ENCODE measurements around the gene ALDH5A1.

The ALDH5A1 gene

GRCh38 chr6:24464253-24465038, 30.3 kb upstream of the ALDH5A1 start:
- no peak overlapping the region for H3K18ac ChIP-seq (ENCODE audit: low read length)
- no CpG with 5 or more reads among the region's 11 CpGs for WGBS, 2 donors (ENCODE audit: extremely low coverage in 2 of 2, insufficient read length in 2 of 2, insufficient replicate concordance in 1 of 2)
- no peak overlapping the region for H3K14ac ChIP-seq (ENCODE audit: low read length)
- peaks cover 0 to 5% of the 10 kb centered on the region in 2 donors for H3K36me3 ChIP-seq (replicated peaks in 1 of 2; ENCODE audit: control insufficient read depth in 2 of 2, insufficient read depth in 2 of 2, low read length in 2 of 2)
- H2AFZ ChIP-seq (ENCODE audit: low read length) = no peak overlapping the region
- no peak overlapping the region for H2BK5ac ChIP-seq (ENCODE audit: low read length)
- no peak overlapping the region for H4K91ac ChIP-seq (ENCODE audit: low read depth, low read length, poor library complexity)
- H2BK120ac ChIP-seq (ENCODE audit: low read depth, low read length) = no peak overlapping the region
- H3K9me3 ChIP-seq (replicated peaks in 1 of 2; ENCODE audit: control insufficient read depth in 2 of 2, insufficient read depth in 1 of 2, low read depth in 1 of 2, low read length in 2 of 2) = no peaks in the 10 kb centered on the region
- H3K27ac ChIP-seq (replicated peaks; ENCODE audit: low read length) = no peak overlapping the region
- H3K4me3 ChIP-seq (ENCODE audit: low read length in 2 of 2) = no peak overlapping the region
- H3K4ac ChIP-seq (ENCODE audit: low read length) = no peak overlapping the region
- no peak overlapping the region for H3K4me2 ChIP-seq (ENCODE audit: insufficient read depth, low read length, poor library complexity, severe bottlenecking)
- no peaks in the 10 kb centered on the region for H3K4me1 ChIP-seq (ENCODE audit: control insufficient read depth in 2 of 2, insufficient read depth in 1 of 2, low read depth in 1 of 2, low read length in 2 of 2)
- no peak overlapping the region for H2BK12ac ChIP-seq (ENCODE audit: low read length)
- no peaks in the 10 kb centered on the region for H3K27me3 ChIP-seq (ENCODE audit: control insufficient read depth in 3 of 3, insufficient read depth in 3 of 3, low read depth in 1 of 3, low read length in 3 of 3)
- no peak overlapping the region for H2AK5ac ChIP-seq (ENCODE audit: low read depth, low read length)
- H4K8ac ChIP-seq (ENCODE audit: low read depth, low read length) = no peak overlapping the region
- no peak overlapping the region for H2BK15ac ChIP-seq (ENCODE audit: low read length)
- no peaks in the 10 kb centered on the region for H3K79me1 ChIP-seq (ENCODE audit: low read depth, low read length)
- no peak for DNase-seq (ENCODE audit: low spot score)
- no peak overlapping the region for H3K23ac ChIP-seq (ENCODE audit: low read depth, low read length, poor library complexity)
- H3K9ac ChIP-seq (ENCODE audit: low read depth, low read length, poor library complexity) = no peak overlapping the region

DNA sequence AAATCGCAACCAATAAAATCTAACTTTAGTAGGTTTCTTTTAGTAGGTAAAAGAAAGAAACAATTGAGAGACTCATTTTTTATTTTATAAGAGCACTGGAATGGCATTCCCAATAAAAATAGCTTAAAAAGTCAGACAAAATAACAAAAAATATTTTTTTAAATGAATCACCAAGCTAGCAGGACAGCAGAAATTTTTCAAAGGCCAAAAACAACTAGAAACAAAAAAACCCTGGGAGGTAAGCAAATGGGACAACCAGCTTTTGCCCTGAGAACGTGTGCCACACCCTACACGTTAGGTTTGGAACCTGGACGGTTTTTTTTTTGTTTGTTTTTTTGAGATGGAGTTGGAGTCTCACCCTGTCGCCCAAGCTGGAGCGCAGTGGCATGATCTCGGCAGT, 25.0 kb upstream of the ALDH5A1 start:
- Histone ChIP-seq H2AFZ (ENCODE audit: low read length) (no peak overlapping the region), H3K9ac (ENCODE audit: low read depth, low read length, poor library complexity) (no peak overlapping the region), H3K23ac (ENCODE audit: low read depth, low read length, poor library complexity) (no peak overlapping the region), H3K79me1 (ENCODE audit: low read depth, low read length) (no peaks in the 10 kb centered on the region), H4K8ac (ENCODE audit: low read depth, low read length) (no peak overlapping the region), H3K4me1 (ENCODE audit: control insufficient read depth in 2 of 2, insufficient read depth in 1 of 2, low read depth in 1 of 2, low read length in 2 of 2) (no peaks in the 10 kb centered on the region), H3K4me3 (ENCODE audit: low read length in 2 of 2) (no peak overlapping the region), H2BK15ac (ENCODE audit: low read length) (no peak overlapping the region), H2BK12ac (ENCODE audit: low read length) (no peak overlapping the region), H3K4ac (ENCODE audit: low read length) (no peak overlapping the region), H3K4me2 (ENCODE audit: insufficient read depth, low read length, poor library complexity, severe bottlenecking) (no peak overlapping the region), H2BK5ac (ENCODE audit: low read length) (no peak overlapping the region), H3K27me3 (ENCODE audit: control insufficient read depth in 3 of 3, insufficient read depth in 3 of 3, low read depth in 1 of 3, low read length in 3 of 3) (no peaks in the 10 kb centered on the region), H3K9me3 (replicated peaks in 1 of 2; ENCODE audit: control insufficient read depth in 2 of 2, insufficient read depth in 1 of 2, low read depth in 1 of 2, low read length in 2 of 2) (no peaks in the 10 kb centered on the region), H2BK120ac (ENCODE audit: low read depth, low read length) (no peak overlapping the region), H4K91ac (ENCODE audit: low read depth, low read length, poor library complexity) (no peak overlapping the region), H3K27ac (replicated peaks; ENCODE audit: low read length) (no peak overlapping the region), H3K18ac (ENCODE audit: low read length) (no peak overlapping the region), H3K36me3 (replicated peaks in 1 of 2; ENCODE audit: control insufficient read depth in 2 of 2, insufficient read depth in 2 of 2, low read length in 2 of 2) (no peaks in the 10 kb centered on the region), H2AK5ac (ENCODE audit: low read depth, low read length) (no peak overlapping the region), H3K14ac (ENCODE audit: low read length) (no peak overlapping the region)
- DNase-seq (ENCODE audit: low spot score) = no peak
- WGBS, 2 donors (ENCODE audit: extremely low coverage in 2 of 2, insufficient read length in 2 of 2, insufficient replicate concordance in 1 of 2) = no CpG with 5 or more reads among the region's 7 CpGs

DNA sequence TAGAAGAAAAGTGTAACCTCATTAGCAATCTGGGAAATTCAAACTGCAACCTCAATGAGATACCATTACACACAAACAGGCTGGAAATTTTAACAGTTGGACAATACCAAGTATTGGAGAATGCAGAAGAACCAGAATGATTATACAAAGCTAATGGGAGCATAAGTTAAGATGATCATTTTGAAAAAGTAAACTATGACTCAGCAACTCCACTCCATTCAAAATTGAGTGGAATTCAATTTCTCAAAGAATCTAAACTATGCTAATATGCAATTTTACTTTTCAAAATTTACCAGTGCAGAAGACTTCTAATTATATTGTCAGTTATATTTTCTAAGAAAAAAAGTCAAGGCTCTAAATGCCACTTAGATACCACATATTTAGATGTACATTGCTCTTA, 22.6 kb upstream of the ALDH5A1 start:
- H3K27ac ChIP-seq (replicated peaks; ENCODE audit: low read length) = no peak overlapping the region
- H4K8ac ChIP-seq (ENCODE audit: low read depth, low read length) = no peak overlapping the region
- no peak overlapping the region for H2BK15ac ChIP-seq (ENCODE audit: low read length)
- no peak overlapping the region for H2AFZ ChIP-seq (ENCODE audit: low read length)
- H2AK5ac ChIP-seq (ENCODE audit: low read depth, low read length) = no peak overlapping the region
- H2BK120ac ChIP-seq (ENCODE audit: low read depth, low read length) = no peak overlapping the region
- no peaks in the 10 kb centered on the region for H3K36me3 ChIP-seq (replicated peaks in 1 of 2; ENCODE audit: control insufficient read depth in 2 of 2, insufficient read depth in 2 of 2, low read length in 2 of 2)
- H3K4ac ChIP-seq (ENCODE audit: low read length) = no peak overlapping the region
- DNase-seq (ENCODE audit: low spot score) = no peak
- H3K9ac ChIP-seq (ENCODE audit: low read depth, low read length, poor library complexity) = no peak overlapping the region
- no peaks in the 10 kb centered on the region for H3K79me1 ChIP-seq (ENCODE audit: low read depth, low read length)
- H4K91ac ChIP-seq (ENCODE audit: low read depth, low read length, poor library complexity) = no peak overlapping the region
- H3K4me2 ChIP-seq (ENCODE audit: insufficient read depth, low read length, poor library complexity, severe bottlenecking) = no peak overlapping the region
- no peak overlapping the region for H2BK5ac ChIP-seq (ENCODE audit: low read length)
- H3K23ac ChIP-seq (ENCODE audit: low read depth, low read length, poor library complexity) = no peak overlapping the region
- H3K4me1 ChIP-seq (ENCODE audit: control insufficient read depth in 2 of 2, insufficient read depth in 1 of 2, low read depth in 1 of 2, low read length in 2 of 2) = no peaks in the 10 kb centered on the region
- no peak overlapping the region for H3K18ac ChIP-seq (ENCODE audit: low read length)
- no peak overlapping the region for H3K14ac ChIP-seq (ENCODE audit: low read length)
- H3K9me3 ChIP-seq (replicated peaks in 1 of 2; ENCODE audit: control insufficient read depth in 2 of 2, insufficient read depth in 1 of 2, low read depth in 1 of 2, low read length in 2 of 2) = no peaks in the 10 kb centered on the region
- H3K27me3 ChIP-seq (ENCODE audit: control insufficient read depth in 3 of 3, insufficient read depth in 3 of 3, low read depth in 1 of 3, low read length in 3 of 3) = no peaks in the 10 kb centered on the region
- H3K4me3 ChIP-seq (ENCODE audit: low read length in 2 of 2) = no peak overlapping the region
- H2BK12ac ChIP-seq (ENCODE audit: low read length) = no peak overlapping the region

DNA sequence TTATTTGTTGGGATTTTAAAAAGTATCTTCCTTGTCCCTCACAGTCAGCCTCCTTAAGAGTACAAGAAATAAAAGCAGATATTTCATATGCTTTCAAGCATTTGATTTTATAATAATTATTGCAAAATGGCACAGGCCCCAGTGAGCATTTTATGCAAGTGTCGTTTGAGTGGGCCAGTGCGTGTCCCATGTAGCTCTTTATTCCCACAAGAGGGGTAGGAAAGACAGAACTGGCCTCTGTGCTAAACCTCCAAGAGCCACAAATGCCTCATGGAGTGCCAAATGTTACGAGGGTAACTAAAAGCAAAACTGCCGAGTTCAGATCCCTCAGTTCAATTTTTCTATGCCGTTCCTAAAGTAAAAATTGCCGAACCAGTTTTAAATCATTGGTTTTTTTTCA, 18.1 kb upstream of the ALDH5A1 start:
- Histone ChIP-seq H3K9ac (ENCODE audit: low read depth, low read length, poor library complexity) (no peak overlapping the region), H3K9me3 (replicated peaks in 1 of 2; ENCODE audit: control insufficient read depth in 2 of 2, insufficient read depth in 1 of 2, low read depth in 1 of 2, low read length in 2 of 2) (peaks cover 1 to 3% of the 10 kb centered on the region in 2 donors), H2AFZ (ENCODE audit: low read length) (no peak overlapping the region), H2BK5ac (ENCODE audit: low read length) (no peak overlapping the region), H3K14ac (ENCODE audit: low read length) (no peak overlapping the region), H2BK12ac (ENCODE audit: low read length) (no peak overlapping the region), H3K36me3 (replicated peaks in 1 of 2; ENCODE audit: control insufficient read depth in 2 of 2, insufficient read depth in 2 of 2, low read length in 2 of 2) (peaks cover 0 to 2% of the 10 kb centered on the region in 2 donors), H3K79me1 (ENCODE audit: low read depth, low read length) (no peaks in the 10 kb centered on the region), H3K4ac (ENCODE audit: low read length) (no peak overlapping the region), H3K4me1 (ENCODE audit: control insufficient read depth in 2 of 2, insufficient read depth in 1 of 2, low read depth in 1 of 2, low read length in 2 of 2) (no peaks in the 10 kb centered on the region), H3K27ac (replicated peaks; ENCODE audit: low read length) (no peak overlapping the region), H2BK15ac (ENCODE audit: low read length) (no peak overlapping the region), H2AK5ac (ENCODE audit: low read depth, low read length) (no peak overlapping the region), H3K27me3 (ENCODE audit: control insufficient read depth in 3 of 3, insufficient read depth in 3 of 3, low read depth in 1 of 3, low read length in 3 of 3) (no peaks in the 10 kb centered on the region), H4K8ac (ENCODE audit: low read depth, low read length) (no peak overlapping the region), H3K4me3 (ENCODE audit: low read length in 2 of 2) (no peak overlapping the region), H2BK120ac (ENCODE audit: low read depth, low read length) (no peak overlapping the region), H3K4me2 (ENCODE audit: insufficient read depth, low read length, poor library complexity, severe bottlenecking) (no peak overlapping the region), H3K18ac (ENCODE audit: low read length) (no peak overlapping the region), H4K91ac (ENCODE audit: low read depth, low read length, poor library complexity) (no peak overlapping the region), H3K23ac (ENCODE audit: low read depth, low read length, poor library complexity) (no peak overlapping the region)
- no peak for DNase-seq (ENCODE audit: low spot score)
- no CpG with 5 or more reads among the region's 6 CpGs for WGBS, 2 donors (ENCODE audit: extremely low coverage in 2 of 2, insufficient read length in 2 of 2, insufficient replicate concordance in 1 of 2)

Data from neuronal stem cell (in vitro differentiated cells).